NCI-H1436 treated with DMSO at 0.1 percent for 48 hours (cell line): ENCODE data around the gene WDR88.
"Not testable (repeated sequence)": the region's sequence is repeated elsewhere in the genome, so short reads cannot be mapped to it uniquely, and the experiment has no call there.

Experiments used
- DNase-seq: peaks from one replicate; lab custom pipeline; 2025; lab: John Stamatoyannopoulos, UW

The WDR88 gene

DNA sequence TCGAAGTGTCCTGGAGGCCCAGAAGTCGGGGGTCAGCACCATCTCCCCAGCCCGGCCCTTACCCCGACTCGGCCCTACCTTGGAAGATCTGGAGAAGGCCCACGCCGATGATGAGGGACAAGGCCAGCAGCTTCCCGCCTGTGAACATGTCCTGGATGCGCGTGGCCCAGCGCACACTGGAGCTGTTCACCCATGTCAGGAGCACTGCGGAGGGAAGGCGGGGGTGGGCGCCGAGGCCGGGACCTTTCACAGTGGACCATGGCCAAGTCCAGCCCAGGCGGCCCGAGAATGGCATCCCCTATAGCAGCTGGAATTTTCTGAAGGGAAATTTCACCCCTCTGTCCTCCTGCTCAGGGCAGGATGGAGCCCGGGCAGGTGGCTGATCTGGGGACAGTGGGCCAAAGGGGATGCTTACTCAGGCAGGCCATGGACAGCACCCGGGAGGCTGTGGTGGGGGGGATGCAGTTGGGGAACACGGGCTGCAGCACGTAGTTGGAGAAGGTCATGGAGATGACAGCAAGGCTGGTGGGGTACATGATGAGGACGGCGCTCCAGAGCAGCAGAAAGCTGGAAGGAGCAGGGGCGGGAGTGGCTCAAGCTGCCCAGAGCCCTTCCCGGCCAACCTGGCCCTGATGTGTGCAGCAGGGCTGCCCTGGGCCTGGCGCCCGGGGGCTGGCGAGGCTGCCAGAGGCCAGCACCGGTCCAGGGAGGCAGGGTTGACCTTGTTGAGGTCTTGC, 80.7 kb downstream of the WDR88 start:
- no peak for DNase-seq

DNA sequence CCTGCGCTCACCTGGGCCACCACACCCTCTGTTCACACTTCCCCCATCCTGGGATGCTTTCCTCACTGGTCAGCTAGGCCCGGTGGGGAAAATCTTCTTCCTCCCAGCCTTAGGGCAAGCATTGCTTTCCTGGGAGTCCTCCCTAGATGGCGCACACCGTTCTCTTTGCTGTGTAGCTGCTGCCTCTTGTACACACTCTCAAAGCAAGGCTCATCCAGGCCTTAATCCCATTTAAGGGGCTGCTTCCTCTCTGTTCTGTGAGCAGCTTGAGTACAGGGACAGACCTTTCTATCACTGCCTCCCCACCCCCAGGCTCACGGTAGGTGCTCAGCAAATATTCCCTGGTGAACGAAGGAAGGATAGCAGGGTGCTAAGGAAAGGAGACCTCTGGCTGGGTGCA, 82.7 kb downstream of the WDR88 start:
- DNase-seq = no peak

DNA sequence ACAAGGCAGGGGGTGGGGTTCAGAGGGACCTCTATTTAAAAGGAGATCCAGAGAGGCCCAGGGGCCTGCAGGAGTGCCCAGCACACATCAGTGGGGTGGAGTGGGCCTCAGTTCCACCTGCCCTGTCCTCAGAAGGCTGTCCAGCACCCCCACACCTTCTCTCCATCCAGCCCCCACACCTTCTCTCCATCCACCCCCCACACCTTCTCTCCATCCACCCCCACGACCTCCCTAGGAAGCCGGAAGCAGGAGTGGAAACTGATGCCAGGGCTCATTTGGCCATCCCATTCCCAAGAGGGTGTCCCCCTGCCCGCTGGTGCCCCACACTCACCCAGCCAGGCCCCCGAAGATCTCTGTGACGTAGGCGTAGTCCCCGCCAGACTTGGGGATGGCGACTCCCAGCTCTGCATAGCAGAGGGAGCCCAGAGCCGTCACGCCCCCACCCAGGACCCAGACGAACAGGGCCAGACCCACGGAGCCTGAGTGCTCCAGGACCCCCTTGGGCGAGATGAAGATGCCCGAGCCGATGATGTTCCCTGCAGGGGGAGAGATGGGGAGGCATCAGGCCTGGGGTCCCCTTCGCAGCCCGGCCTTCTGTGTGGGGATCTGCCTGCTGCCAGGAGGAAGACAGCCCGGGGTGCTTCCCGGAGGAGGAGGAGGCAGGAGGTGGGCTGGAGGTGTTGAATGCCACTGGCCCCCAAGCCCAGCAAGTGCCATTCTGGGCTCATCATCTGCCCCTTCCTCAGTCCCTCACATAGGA, 83.7 kb downstream of the WDR88 start:
- no peak for DNase-seq

DNA sequence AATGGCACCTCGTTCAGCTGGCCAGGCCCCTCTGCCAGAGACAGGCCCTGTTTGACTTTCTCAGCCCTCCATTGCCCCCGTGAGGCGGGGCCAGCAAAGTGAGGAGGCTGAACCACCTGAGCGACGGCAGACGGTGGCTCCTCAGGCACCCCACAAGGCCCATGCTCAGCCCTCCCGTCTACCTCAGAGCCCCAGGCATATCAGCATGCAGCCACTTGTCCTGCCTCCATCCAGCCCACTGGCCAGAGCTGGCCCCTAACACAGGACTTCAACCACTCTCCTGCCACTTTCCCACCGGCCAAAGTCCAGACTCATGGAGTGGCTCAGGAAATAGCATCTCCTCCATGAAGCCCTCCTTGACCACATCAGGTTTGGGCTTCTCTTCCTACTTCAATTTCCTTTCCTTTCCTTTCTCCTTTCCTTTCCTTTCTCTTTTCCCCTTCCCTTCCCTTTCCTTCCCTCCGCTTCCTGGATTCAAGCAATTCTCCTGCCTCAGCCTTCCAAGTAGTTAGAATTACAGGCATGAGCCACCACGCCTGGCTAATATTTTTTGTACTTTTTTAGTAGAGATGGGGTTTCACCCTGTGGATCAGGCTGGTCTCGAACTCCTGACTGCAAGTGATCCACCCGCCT, 84.4 kb downstream of the WDR88 start:
- no peak for DNase-seq

DNA sequence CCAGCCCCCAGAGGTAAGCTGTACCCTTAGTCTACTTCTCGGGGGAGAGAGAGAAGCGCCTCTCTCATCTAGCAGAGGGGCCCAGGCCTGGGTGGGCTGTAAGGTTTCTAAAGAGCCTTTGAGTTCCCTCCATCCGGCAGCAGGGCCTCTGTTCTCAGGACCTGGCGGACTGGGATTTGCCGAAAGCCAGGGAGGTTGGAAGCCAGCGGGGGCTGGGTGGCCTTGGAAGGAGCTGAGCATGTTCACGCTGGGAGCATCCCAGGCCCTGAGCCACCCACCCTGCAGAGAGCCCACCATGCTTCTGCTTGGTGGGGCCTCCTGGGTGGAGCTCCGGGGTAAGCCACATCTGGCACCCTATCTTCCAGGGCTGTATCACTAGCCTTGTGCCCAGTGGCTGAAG, 86.0 kb downstream of the WDR88 start:
- DNase-seq = no peak

DNA sequence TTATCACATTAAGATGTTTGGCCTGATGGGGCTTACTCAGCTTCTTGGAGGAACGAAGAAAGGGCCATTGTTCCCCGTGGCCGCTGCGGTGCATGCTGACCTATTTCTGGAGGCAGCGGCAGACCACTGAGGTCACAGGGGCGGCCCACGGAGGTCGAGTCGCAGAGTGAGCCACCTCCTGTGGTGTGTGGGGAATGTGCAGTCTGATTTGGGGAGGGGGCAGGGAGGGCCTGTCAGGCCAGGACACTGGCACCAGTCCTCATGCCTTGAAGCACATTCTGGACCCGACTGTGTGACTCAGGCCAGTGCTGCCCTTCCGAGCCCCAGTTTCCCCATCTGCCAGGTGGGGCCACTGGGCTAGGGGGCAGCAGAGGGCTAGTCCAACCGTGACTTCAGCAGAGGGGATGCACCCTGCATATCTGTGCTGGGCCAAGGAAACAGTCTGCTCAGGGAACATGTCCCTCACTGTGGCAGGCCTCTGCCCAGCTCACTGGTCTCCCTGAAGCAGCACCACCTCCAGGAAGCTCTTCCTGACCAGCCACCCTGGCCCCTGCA, 87.4 kb downstream of the WDR88 start:
- no peak for DNase-seq

DNA sequence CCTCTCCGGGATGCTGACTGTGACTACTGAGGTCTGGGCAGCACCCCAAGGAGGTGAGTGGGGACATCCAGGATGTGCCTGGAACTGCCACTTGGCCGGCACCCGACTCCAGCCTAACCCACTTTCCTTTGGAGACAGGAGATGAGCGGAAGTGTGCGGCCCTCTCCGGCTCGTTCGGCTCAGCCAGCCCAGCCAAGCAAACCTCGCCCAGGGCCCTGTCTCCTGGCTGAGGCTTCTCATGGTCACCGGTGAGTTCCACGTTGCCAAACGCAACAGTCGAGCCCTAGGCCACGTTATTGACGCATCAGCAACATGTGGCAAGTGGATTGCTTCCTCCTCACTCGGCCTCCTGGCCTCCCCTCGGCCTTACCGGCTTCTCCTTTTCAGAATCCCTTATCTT, 88.2 kb downstream of the WDR88 start:
- no peak for DNase-seq

DNA sequence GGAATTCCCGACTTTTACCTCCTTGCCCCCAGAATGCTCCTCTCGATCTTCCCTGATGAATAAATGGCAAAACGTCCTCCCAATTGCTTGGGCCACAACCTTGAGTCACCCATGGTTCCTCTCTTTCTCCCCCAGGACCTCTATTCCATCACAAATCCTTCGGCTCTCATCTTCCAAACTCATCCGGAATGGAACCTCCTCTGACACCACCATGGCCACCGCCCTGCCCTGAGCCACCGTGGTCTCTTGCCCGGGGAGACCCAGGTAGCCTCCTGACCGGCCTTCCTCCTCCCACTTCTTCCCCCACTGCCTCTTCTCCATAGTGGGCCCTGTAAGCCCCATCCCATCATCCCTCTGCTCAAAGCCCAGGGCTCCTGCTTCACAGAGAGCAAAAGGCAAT, 88.8 kb downstream of the WDR88 start:
- no peak for DNase-seq

DNA sequence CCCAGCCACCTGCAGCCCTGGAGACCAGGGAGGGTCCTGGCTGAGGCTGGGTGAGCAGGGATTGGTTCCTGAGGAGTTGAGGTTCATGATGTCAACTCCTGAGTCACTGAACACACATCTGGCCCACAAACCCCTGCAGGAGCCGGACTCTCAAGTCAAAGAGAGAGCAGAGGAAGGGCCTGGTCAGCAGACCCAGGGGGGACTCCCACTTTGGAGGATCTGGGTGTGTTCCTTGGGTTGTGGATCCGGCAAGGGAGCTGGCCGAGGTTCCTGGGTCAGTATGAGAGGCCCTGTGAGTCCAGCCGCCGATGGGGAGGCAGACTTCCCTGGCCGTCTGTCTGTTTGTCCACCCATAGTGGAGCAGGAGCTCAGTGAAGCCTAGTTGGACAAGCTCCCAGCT, 89.7 kb downstream of the WDR88 start:
- no peak for DNase-seq

DNA sequence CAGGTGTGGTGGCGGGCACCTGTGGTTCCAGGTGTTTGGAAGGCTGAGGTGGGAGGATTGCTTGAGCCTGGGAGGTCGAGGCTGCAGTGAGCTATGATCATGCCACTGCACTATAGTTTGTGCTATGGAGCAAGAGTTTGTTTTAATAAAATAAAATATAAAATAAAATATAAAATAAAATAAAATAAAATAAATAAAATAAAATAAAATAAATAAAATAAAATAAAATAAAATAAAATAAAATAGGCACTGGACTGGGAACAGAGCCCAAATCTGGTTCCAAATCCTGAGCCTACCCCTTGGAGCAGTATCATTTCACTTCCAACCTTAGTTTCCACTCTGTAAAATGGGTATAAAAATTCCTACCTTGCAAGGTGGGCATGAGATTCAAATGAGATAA, 90.3 kb downstream of the WDR88 start:
- DNase-seq = not testable (repeated sequence)

DNA sequence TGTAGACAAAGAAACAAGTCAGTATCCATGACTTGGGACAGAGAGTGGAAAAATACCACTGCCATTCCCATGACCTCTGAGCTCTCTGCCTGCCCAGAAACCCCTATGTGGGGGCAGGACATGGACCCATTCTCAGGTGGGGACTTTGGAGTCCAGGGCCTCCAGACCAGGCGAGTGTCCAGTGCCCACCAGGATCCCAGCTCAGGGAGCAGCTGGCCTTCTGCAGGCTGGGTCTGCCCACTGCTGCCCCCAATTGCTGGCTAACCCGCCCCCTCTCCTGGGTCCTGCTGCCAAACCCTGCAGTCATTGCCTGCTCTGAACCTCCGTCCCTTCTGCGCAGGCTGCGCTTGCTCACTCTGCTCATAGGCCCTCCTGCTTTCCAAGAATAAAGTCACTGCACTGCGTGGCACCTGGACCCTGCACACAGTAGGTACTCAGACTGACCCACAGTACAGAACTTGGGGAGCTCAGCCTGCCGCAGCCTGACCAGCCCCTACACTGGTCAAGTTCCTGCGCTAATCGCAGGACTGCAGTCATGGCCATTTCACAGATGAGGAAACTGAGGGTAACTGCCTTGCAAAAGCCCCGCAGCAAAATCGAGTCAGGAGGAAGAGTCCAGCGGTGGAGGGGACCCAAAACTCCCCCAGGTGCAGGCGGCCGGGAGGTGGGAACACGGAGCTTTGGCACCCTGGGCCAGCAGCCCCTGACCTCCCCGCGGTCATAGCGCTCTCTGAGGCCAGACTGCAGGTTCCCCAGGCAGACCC, 93.0 kb downstream of the WDR88 start:
- DNase-seq = no peak
